Suppressor macrophage (primary cell): ENCODE measurements around the gene CFHR3.
"Not testable (repeated sequence)": the region's sequence is repeated elsewhere in the genome, so short reads cannot be mapped to it uniquely, and the experiment has no call there.

Source experiments
- DNase-seq, 4 experiments: peaks; one replicate each; pipeline ENCODE4 v3.0.0-alpha.2; 2020 to 2022
- total RNA-seq, 17 experiments: gene quantifications; one replicate each; lab custom pipeline; 2026; ENCODE audit warnings: mixed read lengths in 6 of 17, inconsistent platforms in 3 of 17; lab: John Stamatoyannopoulos, UW

Gene CFHR3
- total RNA-seq = 0 to 0.55 (median 0) reads per million in 17 experiments

DNA sequence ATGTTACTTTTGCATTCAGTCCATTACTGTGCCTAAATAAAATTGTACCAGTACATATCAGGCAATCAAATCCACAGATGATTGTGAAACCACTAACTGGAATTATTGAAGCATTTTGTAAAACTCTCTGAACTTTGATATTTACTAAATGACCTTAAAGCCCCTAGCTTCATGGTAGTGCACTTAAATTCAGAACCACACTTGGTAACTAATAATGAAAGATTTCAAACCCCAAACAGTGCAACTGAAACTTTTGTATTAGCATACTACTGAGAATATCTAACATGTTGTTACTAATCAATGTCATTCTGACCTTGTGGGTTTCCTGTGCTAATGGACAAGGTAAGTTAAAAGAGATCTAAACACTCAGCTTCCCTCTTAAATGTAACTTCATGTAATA, at the start of gene CFHR3:
TSS of gene CFHR3 (plus strand) at position 238 of the 400 bp plus-strand sequence. CDS start at position 285, 47 bp downstream.
- no peak for DNase-seq

DNA sequence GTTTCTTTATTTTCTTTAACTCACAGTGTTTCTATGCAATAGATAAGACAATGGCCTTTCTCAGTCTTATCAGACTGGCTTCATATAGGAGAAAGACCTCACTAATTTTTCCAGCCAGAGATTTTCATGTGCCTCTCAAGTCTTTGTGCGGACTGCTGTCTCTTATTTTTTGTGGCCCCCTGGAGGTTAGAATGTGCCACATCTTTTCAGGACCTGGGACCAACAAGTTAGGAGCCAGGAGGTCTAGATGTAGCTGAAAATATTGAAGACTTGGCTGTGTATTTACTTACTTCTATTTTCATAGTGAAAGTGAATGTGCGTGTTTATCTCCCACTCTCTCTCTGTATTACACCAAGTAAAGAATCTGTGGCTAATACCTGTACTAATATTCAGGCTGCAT, 42.1 kb upstream of the CFHR3 start:
- no peak for DNase-seq

DNA sequence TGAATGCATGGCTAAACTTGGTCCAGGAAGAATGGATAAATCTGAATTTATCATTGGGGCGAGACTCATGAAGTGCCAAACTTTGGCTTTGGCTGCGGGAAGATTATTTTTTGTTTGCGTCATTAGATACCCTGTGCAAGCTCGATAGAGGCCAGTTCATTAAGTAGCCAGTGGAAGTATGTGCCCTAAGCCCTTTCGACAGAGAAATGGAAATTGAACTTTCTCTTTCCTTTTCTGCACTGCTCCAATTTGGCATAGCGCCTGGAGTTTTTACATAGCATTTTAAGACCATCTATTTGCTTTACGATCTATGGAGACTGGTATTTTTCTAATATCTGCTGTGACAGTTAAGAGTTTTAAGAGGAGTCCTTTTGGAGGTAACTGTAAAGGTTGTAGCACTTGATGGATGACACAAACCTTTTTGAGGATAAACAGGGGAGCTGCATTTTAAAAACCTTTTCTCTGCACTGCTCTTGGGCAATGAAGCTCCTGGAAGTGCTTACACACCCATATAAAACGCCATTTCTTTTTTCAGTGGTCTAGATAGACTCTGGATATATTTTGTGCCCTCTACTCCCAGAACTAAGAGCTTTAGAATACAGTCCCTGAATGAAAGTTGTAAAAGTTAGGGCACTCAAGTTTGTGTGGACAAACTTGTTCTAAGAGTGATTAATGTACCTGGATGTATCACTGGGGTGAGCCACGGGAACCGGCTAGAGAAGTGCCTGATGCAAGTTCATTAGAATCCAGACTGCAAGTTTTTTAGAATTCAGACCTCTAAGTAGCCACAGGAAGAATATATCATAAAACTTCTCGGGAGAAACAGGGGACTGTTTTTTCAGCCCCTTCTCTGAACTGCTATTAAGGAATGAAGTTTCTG, 41.3 kb upstream of the CFHR3 start:
- DNase-seq = no peak

DNA sequence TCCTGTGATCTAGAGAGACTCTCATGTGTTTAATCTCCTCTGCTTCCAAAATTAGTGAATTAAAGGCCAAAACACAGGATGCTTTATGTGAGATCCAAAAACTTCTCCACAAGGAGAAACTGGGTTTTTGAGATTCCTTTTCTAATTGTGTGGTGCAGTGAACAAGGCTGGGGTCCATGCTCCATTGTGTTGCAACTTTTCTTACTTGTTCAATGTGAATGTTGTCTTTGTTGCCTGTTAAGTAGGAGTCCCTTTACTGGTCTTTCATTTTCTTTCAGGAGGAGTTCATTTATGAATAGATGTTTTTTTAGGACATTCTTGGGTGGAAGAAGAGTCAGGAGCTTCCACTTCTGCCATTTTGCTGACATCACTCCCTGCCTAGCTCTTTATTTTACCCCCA, 40.6 kb upstream of the CFHR3 start:
- no peak for DNase-seq

DNA sequence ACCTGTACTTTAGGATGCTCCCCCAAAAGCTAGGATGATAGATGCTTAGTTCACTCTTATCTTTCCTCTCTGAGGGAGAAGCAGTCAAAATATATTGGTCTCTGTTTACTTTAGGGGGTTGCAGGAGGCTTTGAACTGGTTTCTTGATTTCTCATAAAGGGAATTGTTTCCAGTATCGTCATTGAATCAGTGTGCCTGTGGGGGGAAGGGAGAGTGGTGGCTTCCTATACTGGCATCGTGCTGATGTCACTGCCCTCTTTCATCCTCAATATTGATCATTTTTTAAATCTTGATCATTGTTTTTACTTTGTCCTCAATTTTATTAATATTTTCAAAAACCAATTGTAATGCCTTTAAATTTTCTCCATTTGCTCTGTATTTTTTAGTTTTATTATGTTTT, 40.2 kb upstream of the CFHR3 start:
- no peak for DNase-seq

DNA sequence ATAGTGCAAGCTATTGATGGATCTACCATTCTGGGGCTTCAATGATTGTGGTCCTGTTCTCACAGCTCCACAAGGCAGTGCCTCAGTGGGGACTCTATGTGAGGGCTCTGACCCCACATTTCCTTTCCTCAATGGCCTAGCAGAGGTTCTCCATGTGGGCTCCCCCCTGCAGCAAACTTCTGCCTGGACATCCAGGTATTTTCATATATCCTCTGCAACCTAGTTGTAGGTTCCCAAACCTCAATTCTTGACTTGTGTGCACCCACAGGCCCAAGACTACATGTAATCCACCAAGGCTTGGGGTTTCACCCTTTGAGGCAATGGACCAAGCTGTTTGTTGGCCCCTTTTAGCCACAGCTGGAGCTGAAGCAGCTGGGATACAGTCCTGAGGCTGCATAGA, 35.9 kb upstream of the CFHR3 start:
- DNase-seq = no peak

DNA sequence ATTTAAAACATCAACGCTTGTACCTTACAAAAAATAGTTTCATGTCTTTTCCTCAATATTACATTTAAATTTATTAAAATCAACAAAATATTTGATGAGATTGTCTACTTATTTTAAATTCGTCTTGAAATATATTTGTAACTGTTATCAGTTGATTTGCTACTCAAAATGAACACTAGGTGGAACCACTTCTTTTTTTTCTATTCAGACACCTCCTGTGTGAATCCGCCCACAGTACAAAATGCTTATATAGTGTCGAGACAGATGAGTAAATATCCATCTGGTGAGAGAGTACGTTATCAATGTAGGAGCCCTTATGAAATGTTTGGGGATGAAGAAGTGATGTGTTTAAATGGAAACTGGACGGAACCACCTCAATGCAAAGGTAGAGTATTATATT, 31.4 kb upstream of the CFHR3 start:
- DNase-seq = peak in 3 of 4 experiments; percentile 1 to 29 (median 5)

DNA sequence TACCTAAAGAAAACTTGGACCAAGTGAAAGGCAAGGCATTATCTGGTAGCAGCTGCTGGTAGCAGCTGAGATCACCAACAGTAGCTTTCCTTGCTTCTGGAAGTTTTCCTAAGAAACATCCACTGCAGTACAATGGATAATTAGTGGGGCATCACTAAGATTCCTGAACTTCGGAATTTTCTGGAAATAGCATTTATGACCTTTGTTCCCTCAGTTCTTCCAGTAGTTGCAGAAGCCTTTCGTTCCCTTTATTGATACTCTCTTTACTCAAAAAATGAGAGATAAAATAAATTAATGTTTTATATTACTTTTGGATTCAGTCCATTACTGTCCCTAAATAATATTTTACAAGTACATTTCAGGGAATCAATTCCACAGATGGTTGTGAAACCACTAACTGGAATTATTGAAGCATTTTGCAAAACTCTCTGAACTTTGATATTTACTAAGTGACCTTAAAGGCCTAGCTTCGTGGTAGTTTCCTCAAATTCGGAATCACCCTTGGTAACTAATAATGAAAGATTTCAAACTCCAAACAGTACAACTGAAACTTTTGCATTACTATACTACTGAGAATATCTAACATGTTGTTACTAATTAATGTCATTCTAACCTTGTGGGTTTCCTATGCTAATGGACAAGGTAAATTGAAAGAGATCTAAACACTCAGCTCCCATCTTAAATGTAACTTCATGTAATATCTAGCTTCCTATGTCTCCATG, 9.5 kb upstream of the CFHR3 start:
- not testable (repeated sequence) for DNase-seq

DNA sequence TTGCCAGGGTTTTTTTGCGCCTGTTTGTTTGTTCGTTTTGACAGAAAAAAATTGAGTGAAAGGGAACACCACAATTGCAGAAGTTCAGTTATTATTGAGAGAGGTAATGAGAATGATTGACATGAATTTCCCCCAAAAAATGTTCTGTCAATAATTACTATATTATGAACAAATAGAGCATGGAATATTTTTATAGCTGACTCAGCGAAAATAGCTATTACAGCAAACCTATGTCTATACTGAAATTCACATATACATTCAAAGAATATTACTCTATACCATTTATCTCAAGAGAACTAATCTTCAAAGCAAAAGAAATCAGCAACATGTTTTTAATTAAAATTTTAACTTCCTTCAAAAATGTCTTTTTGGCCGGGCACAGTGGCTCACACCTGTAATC, 4.8 kb upstream of the CFHR3 start:
- DNase-seq = not testable (repeated sequence)

DNA sequence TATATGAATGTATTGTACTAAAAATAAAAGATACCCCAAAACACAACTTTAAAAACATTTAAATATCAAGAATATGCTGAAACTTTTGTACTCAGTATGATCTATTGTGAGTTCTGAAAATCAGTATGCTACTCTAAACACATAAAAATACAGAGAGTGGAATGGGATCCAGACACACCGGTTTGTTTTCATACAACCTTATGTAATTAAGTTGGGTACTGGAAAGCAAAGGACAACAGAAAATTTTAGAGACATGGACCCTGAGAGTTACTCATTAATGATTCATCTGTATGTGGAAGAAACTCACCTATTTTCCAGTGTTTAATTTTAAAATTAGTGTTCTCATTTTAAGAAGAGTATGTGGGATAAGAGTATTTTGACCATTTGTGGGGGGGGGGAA, 927 bp upstream of the CFHR3 start:
- DNase-seq = no peak

DNA sequence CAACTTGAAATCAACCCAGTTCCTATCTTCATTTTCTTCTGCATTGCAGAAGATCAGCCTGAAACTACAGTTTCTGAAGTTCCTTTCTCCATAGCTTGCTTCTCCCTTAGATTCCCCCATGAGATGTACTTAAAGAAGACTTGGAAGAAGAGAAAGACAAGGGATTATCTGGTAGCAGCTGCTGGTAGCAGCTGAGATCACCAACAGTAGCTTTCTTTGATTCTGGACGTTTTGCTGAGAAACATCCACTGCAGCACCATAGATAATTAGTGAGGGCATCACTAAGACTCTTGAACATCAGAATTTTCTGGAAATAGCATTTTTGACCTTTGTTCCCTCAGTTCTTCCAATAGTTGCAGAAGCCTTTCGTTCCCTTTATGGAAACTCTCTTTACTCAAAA, 465 bp upstream of the CFHR3 start:
- no peak for DNase-seq

DNA sequence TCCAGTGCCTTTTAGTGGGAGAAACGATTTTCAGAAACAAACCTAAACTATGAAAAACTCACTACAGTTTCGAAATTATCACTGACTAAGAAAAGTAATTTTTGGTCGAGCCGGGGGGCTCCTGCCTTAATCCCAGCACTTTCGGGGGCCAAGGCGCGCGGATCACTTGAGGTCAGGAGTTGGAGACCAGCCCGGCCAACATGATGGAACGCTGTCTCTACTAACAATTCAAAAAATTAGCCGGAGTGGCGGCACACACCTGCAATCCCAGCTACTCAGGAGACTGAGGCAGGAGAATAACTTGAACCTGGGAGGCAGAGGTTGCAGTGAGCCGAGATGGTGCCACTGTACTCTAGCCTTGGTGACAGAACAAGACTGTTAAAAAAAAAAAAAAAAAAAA, 3.0 kb downstream of the CFHR3 start:
- DNase-seq = no peak

DNA sequence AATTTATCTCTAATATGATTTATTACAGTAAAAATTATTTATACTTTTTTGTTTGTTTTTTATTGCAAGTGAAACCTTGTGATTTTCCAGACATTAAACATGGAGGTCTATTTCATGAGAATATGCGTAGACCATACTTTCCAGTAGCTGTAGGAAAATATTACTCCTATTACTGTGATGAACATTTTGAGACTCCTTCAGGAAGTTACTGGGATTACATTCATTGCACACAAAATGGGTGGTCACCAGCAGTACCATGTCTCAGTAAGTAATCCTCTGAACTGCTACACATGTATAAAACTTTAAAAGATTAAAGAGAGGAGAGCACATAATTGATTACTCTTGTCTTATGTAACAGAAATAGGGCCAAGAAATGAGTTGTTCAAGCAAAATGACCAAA, 4.5 kb downstream of the CFHR3 start:
- DNase-seq = no peak

DNA sequence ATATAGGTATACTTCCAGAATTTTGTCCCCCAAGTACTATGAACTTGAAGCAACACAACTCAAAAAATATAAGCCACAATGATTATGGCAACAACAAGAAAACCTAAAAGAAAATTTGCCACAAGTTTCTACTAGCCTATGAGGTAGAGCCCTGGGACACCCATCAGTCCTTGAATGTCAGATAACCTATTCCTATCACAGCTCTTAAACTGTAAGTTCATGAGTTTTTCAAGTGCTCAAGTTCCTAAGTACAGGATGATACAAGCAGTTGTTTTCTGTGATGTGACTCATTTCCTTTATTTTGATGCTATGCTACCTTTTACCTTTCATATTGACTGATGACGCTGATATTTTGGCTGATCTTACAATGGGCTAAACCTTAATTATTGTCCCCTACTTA, 16.6 kb downstream of the CFHR3 start:
- not testable (repeated sequence) for DNase-seq

DNA sequence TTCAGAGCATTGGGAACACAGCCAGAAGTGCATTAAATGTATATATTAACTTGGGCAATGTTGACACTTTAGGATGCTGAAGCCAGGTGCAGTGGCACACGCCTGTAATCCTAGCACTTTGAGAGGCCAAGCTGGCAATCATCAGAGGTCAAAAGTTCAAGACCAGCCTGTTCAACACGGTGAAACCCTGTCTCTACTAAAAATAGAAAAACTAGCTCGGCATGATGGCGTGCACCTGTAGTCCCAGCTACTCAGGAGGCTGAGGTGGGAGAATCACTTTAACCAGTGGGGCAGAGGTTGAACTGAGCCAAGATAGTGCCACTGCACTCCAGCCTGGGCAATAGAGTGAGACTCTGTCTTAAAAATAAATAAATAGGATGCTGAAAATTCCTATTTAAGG, 19.5 kb downstream of the CFHR3 start:
- DNase-seq = not testable (repeated sequence)

DNA sequence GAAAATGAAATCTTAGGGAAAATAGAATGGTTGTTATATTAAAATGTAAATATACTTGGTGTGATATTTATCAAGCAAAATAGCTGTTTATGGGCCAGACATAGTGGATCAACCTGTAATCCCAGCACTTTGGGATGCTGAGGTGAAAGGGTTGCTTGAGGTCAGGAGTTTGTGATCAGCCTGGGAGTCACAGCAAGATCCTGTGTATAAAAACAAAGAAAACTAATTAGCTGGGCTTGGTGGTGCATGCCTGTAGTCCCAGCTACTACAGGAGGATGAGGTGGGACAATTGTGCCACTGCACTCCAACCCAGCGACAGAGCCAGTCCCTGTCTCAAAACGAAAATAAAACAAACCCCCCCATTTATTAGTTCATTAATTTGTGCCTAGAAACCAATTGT, 23.3 kb downstream of the CFHR3 start:
- DNase-seq = no peak

DNA sequence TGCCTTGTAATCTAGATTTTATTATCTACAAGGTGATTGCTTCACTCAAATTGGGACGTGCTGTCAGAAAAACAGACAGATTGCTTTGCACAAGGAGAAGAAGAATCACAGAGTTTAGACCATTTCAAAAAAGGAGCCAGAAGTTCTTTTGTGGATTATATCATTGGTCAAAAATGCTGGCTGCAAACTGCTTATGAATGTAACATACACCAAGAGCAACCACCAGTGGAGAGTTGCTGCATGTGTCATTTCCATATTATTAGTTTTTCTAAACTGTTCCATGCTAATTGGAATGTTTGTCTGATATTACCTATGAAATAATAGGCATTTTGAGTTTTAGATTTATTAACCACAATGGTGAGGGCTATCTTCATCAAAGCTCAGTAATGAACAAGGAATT, 27.3 kb downstream of the CFHR3 start:
- DNase-seq = not testable (repeated sequence)

DNA sequence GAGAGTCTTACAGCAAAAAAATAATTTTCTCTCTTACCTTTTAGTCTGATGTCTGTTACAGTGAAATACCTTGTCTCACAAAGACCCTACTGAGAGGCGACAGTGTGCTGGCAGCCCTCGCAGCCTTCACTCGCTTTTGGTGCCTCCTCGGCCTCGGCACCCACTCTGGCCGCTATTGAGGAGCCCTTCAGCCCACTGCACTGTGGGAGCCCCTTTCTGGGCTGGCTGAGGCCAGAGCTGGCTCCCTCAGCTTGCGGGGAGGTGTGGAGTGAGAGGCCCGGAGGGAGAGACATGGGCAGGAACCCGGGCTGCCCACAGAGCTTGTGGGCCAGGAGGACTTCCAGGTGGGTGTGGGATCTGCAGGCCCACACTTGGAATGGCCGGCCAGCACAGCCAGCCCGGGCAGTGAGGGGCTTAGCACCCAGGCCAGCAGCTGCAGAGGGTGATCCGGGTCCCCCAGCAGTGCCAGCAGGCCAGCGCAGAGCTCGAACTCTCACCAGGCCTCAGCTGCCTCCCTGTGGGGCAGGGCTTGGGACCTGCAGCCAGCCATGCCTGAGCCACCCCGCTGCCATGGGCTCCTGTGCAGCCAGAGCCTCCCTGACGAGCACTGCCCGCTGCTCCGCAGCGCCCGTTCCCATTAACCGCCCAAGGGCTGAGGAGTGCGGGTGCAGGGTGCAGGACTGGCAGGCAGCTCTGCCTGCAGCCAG, 34.0 kb downstream of the CFHR3 start:
- DNase-seq = no peak

DNA sequence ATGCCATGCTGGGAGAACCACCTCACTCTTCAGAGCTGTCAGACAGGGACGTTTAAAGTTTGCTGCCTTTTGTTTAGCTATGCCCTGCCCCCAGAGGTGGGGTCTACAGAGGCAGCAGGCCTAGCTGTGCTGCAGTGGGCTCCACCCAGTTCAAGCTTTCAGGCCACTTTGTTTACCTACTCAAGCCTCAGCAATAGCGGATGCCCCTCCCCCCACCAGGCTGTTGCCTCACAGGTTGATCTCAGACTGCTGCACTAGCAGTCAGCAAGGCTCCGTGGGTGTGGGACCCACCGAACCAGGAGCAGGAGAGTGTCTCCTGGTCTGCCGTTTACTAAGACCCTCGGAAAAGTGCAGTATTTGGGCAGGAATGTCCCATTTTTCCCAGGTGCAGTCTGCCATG, 42.8 kb downstream of the CFHR3 start:
- DNase-seq = not testable (repeated sequence)

DNA sequence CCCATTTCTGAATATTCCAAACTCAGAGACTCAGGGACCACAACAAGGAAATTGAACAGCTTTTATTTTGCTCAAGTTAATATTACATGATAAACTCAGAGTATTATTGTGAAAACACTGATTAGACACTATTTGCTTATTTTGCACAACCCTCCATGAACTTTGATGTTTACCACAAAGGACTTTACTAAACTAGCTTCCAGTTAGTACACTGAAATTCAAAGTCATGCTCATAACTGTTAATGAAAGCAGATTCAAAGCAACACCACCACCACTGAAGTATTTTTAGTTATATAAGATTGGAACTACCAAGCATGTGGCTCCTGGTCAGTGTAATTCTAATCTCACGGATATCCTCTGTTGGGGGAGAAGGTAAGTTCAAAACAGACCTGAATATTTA, 44.9 kb downstream of the CFHR3 start, which contains the start of gene CFHR1:
TSS of gene CFHR1 (plus strand) at position 201 of the 400 bp plus-strand sequence. CDS start at position 315, 114 bp downstream.
- not testable (repeated sequence) for DNase-seq

DNA sequence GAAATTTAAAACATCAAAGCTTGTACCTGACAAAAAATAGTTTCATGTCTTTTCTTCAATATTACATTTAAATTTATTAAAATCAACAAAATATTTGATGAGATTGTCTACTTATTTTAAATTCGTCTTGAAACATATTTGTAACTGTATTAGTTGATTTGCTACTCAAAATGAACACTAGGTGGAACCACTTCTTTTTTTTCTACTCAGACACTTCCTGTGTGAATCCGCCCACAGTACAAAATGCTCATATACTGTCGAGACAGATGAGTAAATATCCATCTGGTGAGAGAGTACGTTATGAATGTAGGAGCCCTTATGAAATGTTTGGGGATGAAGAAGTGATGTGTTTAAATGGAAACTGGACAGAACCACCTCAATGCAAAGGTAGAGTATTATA, 53.2 kb downstream of the CFHR3 start:
- DNase-seq = peak in 2 of 4 experiments; percentile 52 to 58
